PC-9 (cell line): ENCODE measurements around the gene EXOC4. TPM values are rescaled to one million over a fixed set of nuclear protein-coding genes. Genes with fewer than 3 reads are reported as not detected.
A peak's percentile ranks its signal among the peaks of the same experiment; 100 is the strongest.

ENCODE experiments used
- BruUV-seq: library from RNA; stranded (reverse); fragments of 400-500 nt; replicated peaks from 2 replicates; lab custom pipeline; 2021; lab: Mats Ljungman, UMichigan
- CTCF ChIA-PET: fragments of 300-600 bp; sonication (Branson Sonifier 250); formaldehyde crosslinking; loops from one replicate; lab custom pipeline; 2022; ENCODE audit warnings: antibody characterized with exemption; lab: Charles Lee
- POLR2A ChIA-PET: fragments of 300-600 bp; sonication (Branson Sonifier 250); formaldehyde crosslinking; loops from one replicate; lab custom pipeline; 2022; ENCODE audit warnings: antibody characterized with exemption; ENCODE audit not compliant: unreplicated experiment; lab: Charles Lee
- DNase-seq, 2 experiments: peaks; one replicate each; pipeline versions ENCODE4 v3.0.0 to v3.0.0-alpha.2; 2015 to 2022; ENCODE audit warnings: mixed read lengths in 1 of 2
- H2AFZ ChIP-seq: fragments of 200-600 bp; sonication (generic); 2 replicates; pipeline ENCODE4 v1.8.1; 2017; ENCODE audit warnings: antibody characterized with exemption
- H3F3A ChIP-seq: fragments of 200-600 bp; sonication (generic); 2 replicates; pipeline ENCODE4 v1.8.1; 2017; ENCODE audit warnings: antibody characterized with exemption, mild to moderate bottlenecking, low read depth; ENCODE audit not compliant: insufficient read depth
- H3K27ac ChIP-seq: fragments of 200-600 bp; sonication (generic); 2 replicates; pipeline ENCODE4 v1.6.1; 2016; ENCODE audit warnings: mixed run types
- H3K27me3 ChIP-seq: fragments of 200-600 bp; sonication (generic); 2 replicates; pipeline ENCODE4 v1.6.1; 2016; ENCODE audit warnings: low read depth, mixed run types; ENCODE audit not compliant: insufficient read depth
- H3K36me3 ChIP-seq: fragments of 200-600 bp; sonication (generic); 2 replicates; pipeline ENCODE4 v1.6.1; 2016; ENCODE audit warnings: low read depth, mixed run types
- H3K4me1 ChIP-seq: fragments of 200-600 bp; sonication (generic); replicated peaks from 2 replicates; pipeline ENCODE4 v1.6.1; 2016; ENCODE audit warnings: mixed run types; ENCODE audit not compliant: insufficient read depth
- H3K4me2 ChIP-seq: fragments of 200-600 bp; sonication (generic); 2 replicates; pipeline ENCODE4 v1.6.1; 2017; ENCODE audit warnings: mixed run types
- H3K4me3 ChIP-seq: fragments of 200-600 bp; sonication (generic); 2 replicates; pipeline ENCODE4 v1.6.1; 2016; ENCODE audit warnings: mixed run types
- H3K79me2 ChIP-seq: fragments of 200-600 bp; sonication (generic); 2 replicates; pipeline ENCODE4 v1.6.1; 2017; ENCODE audit warnings: low read depth, mixed run types
- H3K9me2 ChIP-seq: fragments of 200-600 bp; sonication (generic); 2 replicates; pipeline ENCODE4 v1.8.1; 2017; ENCODE audit warnings: mild to moderate bottlenecking; ENCODE audit not compliant: insufficient read depth
- H3K9me3 ChIP-seq: fragments of 200-600 bp; sonication (generic); 2 replicates; pipeline ENCODE4 v1.8.1; 2016; ENCODE audit warnings: low read depth; ENCODE audit not compliant: insufficient read depth
- H4K20me1 ChIP-seq: fragments of 200-600 bp; sonication (generic); 2 replicates; pipeline ENCODE4 v1.8.1; 2017; ENCODE audit not compliant: insufficient read depth
- EZH2 ChIP-seq: fragments of 200-600 bp; sonication (generic); IDR thresholded peaks from 2 replicates; pipeline ENCODE4 v1.8.0; 2017; ENCODE audit warnings: antibody characterized with exemption, low read depth
- intact Hi-C: fragments of 100-400 bp; cut with micrococcal nuclease; formaldehyde crosslinking; loops from one replicate; pipeline ENCODE4 v1.10.0; 2022; ENCODE audit not compliant: unreplicated experiment
- total RNA-seq: library from RNA; stranded (reverse); gene quantifications from 2 replicates; pipeline ENCODE4 v1.2.3, GENCODE V29; 2021
- TF ChIP-seq, protein P1 (sequence below): fragments of 200-600 bp; sonication (generic); conservative IDR thresholded peaks from 2 replicates; pipeline ENCODE4 v1.6.1; 2017; ENCODE audit warnings: mixed run types, antibody characterized with exemption, mild to moderate bottlenecking, moderate library complexity

The EXOC4 gene
- total RNA-seq, 1 experiment from 2014 or later, result 101 TPM

DNA sequence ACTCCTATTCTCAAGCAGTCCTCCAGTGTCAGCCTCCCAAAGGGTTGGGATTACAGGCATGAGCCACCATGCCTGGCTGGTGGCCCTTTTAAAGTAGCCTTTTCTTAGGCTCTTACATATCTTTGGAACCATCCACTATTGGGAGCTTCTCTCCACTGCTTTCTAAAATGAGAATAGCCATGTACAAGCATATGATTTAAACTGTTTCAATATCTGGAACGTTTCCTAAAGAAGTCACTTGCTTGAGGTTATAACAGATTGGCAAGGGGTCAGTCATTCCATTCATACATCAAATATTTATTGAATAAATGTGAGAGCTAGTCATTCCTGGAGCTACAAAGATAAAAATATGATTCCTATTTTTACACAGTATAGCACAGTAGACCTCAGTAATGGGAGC, 776.9 kb downstream of the EXOC4 start:
- no peaks in the 10 kb centered on the region for H3K4me1 ChIP-seq
- BruUV-seq, result no TSS peak
- no peak overlapping the region for H2AFZ ChIP-seq
- intact Hi-C loops, result no loop called here
- H3K4me3 ChIP-seq, result no peak overlapping the region
- H3K79me2 ChIP-seq, result no peaks in the 10 kb centered on the region
- DNase-seq, result no peak
- CTCF ChIA-PET, result interaction anchor here (1.0 kb wide), 1 partner anchor 14 kb away, joined by 3 read pairs; no protein-coding TSS in a partner anchor
- H3K27ac ChIP-seq, result no peak overlapping the region
- H3K9me3 ChIP-seq, result no peaks in the 10 kb centered on the region
- H3K4me2 ChIP-seq, result no peak overlapping the region
- H3K36me3 ChIP-seq, result no peaks in the 10 kb centered on the region
- H3K9me2 ChIP-seq, result no peaks in the 10 kb centered on the region
- POLR2A ChIA-PET, result no interaction called here
- no peaks in the 10 kb centered on the region for H3F3A ChIP-seq
- TF ChIP-seq, protein P1, sequence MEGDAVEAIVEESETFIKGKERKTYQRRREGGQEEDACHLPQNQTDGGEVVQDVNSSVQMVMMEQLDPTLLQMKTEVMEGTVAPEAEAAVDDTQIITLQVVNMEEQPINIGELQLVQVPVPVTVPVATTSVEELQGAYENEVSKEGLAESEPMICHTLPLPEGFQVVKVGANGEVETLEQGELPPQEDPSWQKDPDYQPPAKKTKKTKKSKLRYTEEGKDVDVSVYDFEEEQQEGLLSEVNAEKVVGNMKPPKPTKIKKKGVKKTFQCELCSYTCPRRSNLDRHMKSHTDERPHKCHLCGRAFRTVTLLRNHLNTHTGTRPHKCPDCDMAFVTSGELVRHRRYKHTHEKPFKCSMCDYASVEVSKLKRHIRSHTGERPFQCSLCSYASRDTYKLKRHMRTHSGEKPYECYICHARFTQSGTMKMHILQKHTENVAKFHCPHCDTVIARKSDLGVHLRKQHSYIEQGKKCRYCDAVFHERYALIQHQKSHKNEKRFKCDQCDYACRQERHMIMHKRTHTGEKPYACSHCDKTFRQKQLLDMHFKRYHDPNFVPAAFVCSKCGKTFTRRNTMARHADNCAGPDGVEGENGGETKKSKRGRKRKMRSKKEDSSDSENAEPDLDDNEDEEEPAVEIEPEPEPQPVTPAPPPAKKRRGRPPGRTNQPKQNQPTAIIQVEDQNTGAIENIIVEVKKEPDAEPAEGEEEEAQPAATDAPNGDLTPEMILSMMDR, result no peak
- TF ChIP-seq EZH2, result no peak
- H4K20me1 ChIP-seq, result no peaks in the 10 kb centered on the region
- H3K27me3 ChIP-seq, result no peaks in the 10 kb centered on the region

DNA sequence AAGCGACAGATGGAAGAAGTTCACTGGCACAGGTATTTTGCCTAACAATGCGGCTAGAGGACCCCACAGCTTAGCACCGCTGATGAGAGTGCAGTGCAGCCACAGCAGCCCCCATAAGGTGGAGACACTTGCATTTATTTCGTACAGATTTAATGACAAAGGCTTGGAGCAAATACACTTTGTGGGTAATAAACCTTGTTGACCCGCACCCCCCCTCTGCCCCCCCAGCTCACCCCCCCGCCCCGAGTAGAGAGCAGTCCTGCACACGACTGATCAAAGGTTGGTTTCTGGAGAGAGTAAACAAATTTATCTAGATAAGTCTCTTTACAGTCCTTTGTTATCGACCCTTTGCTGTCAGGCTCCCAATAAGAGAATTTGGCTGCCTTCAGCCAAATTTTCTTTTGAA, 777.6 kb downstream of the EXOC4 start:
- Histone ChIP-seq H3K4me2 (no peak overlapping the region), H3F3A (no peaks in the 10 kb centered on the region), H3K9me2 (no peaks in the 10 kb centered on the region), H3K4me3 (no peak overlapping the region), H3K27me3 (no peaks in the 10 kb centered on the region), H3K79me2 (no peaks in the 10 kb centered on the region), H3K36me3 (no peaks in the 10 kb centered on the region), H3K27ac (no peak overlapping the region), H4K20me1 (no peaks in the 10 kb centered on the region), H2AFZ (no peak overlapping the region), H3K4me1 (no peaks in the 10 kb centered on the region), H3K9me3 (no peaks in the 10 kb centered on the region)
- intact Hi-C loops, result no loop called here
- TF ChIP-seq EZH2, result no peak
- TF ChIP-seq, protein P1, result no peak
- CTCF ChIA-PET, result interaction anchor here (0.6 to 1.0 kb wide), 2 partner anchors 14 to 36 kb away, joined by 3 read pairs; no protein-coding TSS in a partner anchor
- BruUV-seq, result no TSS peak
- no peak for DNase-seq
- POLR2A ChIA-PET, result no interaction called here

DNA sequence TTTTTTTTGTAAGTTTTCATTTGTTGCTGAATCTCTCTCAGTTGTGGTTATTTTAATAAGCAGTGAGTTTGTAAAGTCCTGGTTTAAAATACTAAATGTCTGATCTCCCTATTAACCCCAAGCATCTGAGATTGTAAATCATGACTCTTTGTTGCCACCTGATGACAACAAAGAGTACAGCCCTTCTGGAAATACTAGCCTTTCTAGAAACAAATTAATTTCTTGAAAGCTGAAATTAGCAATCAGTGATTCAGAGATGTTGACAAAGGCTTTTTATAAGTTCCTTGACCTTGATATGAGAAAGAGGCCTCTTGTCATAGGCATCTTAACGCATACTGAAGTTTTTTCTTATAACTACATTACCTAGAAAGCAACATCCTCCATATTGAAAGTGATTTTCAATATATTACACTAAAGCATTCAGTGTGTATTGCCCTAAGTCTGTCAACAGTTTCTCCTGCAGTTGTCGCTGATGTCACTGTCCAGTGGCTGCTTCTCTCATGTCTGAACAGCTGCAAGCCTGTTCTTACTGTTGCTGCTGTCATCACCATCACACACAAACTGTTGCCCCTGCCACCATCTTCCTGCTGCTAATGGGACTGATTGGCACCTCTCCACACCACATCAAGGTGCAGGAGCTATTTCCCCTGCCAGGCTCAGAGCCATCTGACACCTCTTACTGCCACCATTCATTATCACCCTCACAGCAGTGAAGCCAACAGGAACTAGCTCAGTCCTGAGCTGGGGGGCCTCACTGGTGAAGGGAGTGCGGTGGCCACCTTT, 779.1 kb downstream of the EXOC4 start:
- Histone ChIP-seq H4K20me1 (no peaks in the 10 kb centered on the region), H3K27me3 (no peaks in the 10 kb centered on the region), H3K4me2 (no peak overlapping the region), H3K9me2 (no peaks in the 10 kb centered on the region), H3K79me2 (no peaks in the 10 kb centered on the region), H2AFZ (no peak overlapping the region), H3K4me1 (no peaks in the 10 kb centered on the region), H3K36me3 (no peaks in the 10 kb centered on the region), H3K9me3 (no peaks in the 10 kb centered on the region), H3K4me3 (no peak overlapping the region), H3F3A (no peaks in the 10 kb centered on the region), H3K27ac (no peak overlapping the region)
- no peak for TF ChIP-seq EZH2
- TF ChIP-seq, protein P1, result peak; percentile 47; the same call in 1 of the 2 replicates
- CTCF ChIA-PET, result no interaction called here
- no TSS peak for BruUV-seq
- POLR2A ChIA-PET, result no interaction called here
- no peak for DNase-seq
- intact Hi-C loops, result no loop called here
